Smooth muscle cell (in vitro differentiated cells): ENCODE data around the gene ZKSCAN2. TPM values are rescaled to one million over a fixed set of nuclear protein-coding genes. Genes with fewer than 3 reads are reported as not detected.

Source experiments
- DNase-seq: peaks from one replicate; lab custom pipeline; 2025; ENCODE audit not compliant: unreplicated experiment; lab: John Stamatoyannopoulos, UW
- H2AFZ ChIP-seq: fragments of 200-600 bp; sonication (generic); 2 replicates; pipeline ENCODE4 v1.6.0; 2016; ENCODE audit warnings: antibody characterized with exemption, low read depth, mild to moderate bottlenecking
- H3F3A ChIP-seq: fragments of 200-600 bp; sonication (generic); 2 replicates; pipeline ENCODE4 v1.6.0; 2017; ENCODE audit warnings: antibody characterized with exemption, low read depth
- H3K27ac ChIP-seq: fragments of 200-600 bp; sonication (generic); 2 replicates; pipeline ENCODE4 v1.5.1; 2016; ENCODE audit warnings: low read depth, mild to moderate bottlenecking
- H3K27me3 ChIP-seq: fragments of 200-600 bp; sonication (generic); 2 replicates; pipeline ENCODE4 v1.6.1; 2016; ENCODE audit warnings: low read depth, mild to moderate bottlenecking
- H3K36me3 ChIP-seq: fragments of 200-600 bp; sonication (generic); 2 replicates; pipeline ENCODE4 v1.5.1; 2016; ENCODE audit warnings: low read depth
- H3K4me1 ChIP-seq: fragments of 200-600 bp; sonication (generic); 2 replicates; pipeline ENCODE4 v1.5.1; 2016; ENCODE audit warnings: low read depth
- H3K4me2 ChIP-seq: fragments of 200-600 bp; sonication (generic); 2 replicates; pipeline ENCODE4 v1.6.0; 2016; ENCODE audit warnings: mild to moderate bottlenecking
- H3K4me3 ChIP-seq: fragments of 200-600 bp; sonication (generic); 2 replicates; pipeline ENCODE4 v1.5.1; 2016; ENCODE audit warnings: mild to moderate bottlenecking
- H3K79me2 ChIP-seq: fragments of 200-600 bp; sonication (generic); 2 replicates; pipeline ENCODE4 v1.6.0; 2016; ENCODE audit warnings: low read depth, mild to moderate bottlenecking
- H3K9ac ChIP-seq: fragments of 200-600 bp; sonication (generic); 2 replicates; pipeline ENCODE4 v1.6.0; 2016; ENCODE audit warnings: low read depth
- H3K9me3 ChIP-seq: fragments of 200-600 bp; sonication (generic); replicated peaks from 2 replicates; pipeline ENCODE4 v1.5.1; 2016; ENCODE audit warnings: low read depth
- H4K20me1 ChIP-seq: fragments of 200-600 bp; sonication (generic); 2 replicates; pipeline ENCODE4 v1.6.0; 2016; ENCODE audit warnings: low read depth
- WGBS: methylation state at CpG from one replicate; pipeline ENCODE4 v1.1.7; 2016; ENCODE audit warnings: low lambda C conversion rate; 5-methylcytosine and 5-hydroxymethylcytosine counted together
- polyA plus RNA-seq: library from polyadenylated mRNA; unstranded; fragments of >200 nt; fragmentation: Nextera tagmentation; extraction: Ambion mirVana; gene quantifications from 2 replicates; pipeline ENCODE4 v1.2.1, GENCODE V29; 2016
- total RNA-seq: library from RNA; depleted of rRNA; stranded (reverse); fragments of >200 nt; gene quantifications from 2 replicates; pipeline ENCODE4 v1.2.3, GENCODE V29; 2014
- TF ChIP-seq, protein P1 (sequence below): fragments of 200-600 bp; sonication (generic); IDR thresholded peaks from 2 replicates; pipeline ENCODE4 v1.5.1; 2017; ENCODE audit warnings: borderline replicate concordance, mild to moderate bottlenecking, antibody characterized with exemption; ENCODE audit not compliant: insufficient read depth, poor library complexity, severe bottlenecking

Gene ZKSCAN2
- total RNA-seq, result 5.7 TPM in 2 replicates
- 1.6 and 2.2 TPM in 2 replicates for polyA plus RNA-seq

GRCh38 chr16:25257470-25257955, at the start of gene ZKSCAN2:
Gene ZKSCAN2, minus strand, starts transcription at chr16:25257845. Its CDS starts 718 bp downstream, at chr16:25257127.
- peak; percentile 88 for DNase-seq
- peaks cover 36% of the 10 kb centered on the region for H3K79me2 ChIP-seq
- H3K9ac ChIP-seq, result peak within 1 kb of the TSS; percentile 97
- H3K4me3 ChIP-seq, result peak within 1 kb of the TSS; percentile 76
- H3K4me2 ChIP-seq, result peak within 1 kb of the TSS; percentile 86
- peaks cover 27% of the 10 kb centered on the region for H3K4me1 ChIP-seq
- H4K20me1 ChIP-seq, result peaks cover 59% of the 10 kb centered on the region
- peak within 1 kb of the TSS; percentile 93 for H3K27ac ChIP-seq
- H3K36me3 ChIP-seq, result no peaks in the 10 kb centered on the region
- WGBS, result 0% methylated on average over 47 of the region's 69 CpGs
- H3K27me3 ChIP-seq, result no peaks in the 10 kb centered on the region
- H3F3A ChIP-seq, result no peaks in the 10 kb centered on the region
- H2AFZ ChIP-seq, result peak within 1 kb of the TSS; percentile 90
- TF ChIP-seq, protein P1, sequence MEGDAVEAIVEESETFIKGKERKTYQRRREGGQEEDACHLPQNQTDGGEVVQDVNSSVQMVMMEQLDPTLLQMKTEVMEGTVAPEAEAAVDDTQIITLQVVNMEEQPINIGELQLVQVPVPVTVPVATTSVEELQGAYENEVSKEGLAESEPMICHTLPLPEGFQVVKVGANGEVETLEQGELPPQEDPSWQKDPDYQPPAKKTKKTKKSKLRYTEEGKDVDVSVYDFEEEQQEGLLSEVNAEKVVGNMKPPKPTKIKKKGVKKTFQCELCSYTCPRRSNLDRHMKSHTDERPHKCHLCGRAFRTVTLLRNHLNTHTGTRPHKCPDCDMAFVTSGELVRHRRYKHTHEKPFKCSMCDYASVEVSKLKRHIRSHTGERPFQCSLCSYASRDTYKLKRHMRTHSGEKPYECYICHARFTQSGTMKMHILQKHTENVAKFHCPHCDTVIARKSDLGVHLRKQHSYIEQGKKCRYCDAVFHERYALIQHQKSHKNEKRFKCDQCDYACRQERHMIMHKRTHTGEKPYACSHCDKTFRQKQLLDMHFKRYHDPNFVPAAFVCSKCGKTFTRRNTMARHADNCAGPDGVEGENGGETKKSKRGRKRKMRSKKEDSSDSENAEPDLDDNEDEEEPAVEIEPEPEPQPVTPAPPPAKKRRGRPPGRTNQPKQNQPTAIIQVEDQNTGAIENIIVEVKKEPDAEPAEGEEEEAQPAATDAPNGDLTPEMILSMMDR, result no peak
- H3K9me3 ChIP-seq, result no peaks in the 10 kb centered on the region

- DNase-seq, result no peak
- 53% methylated on average over 4 of the region's 4 CpGs for WGBS
- Histone ChIP-seq H2AFZ (no peak overlapping the region), H3K79me2 (no peaks in the 10 kb centered on the region), H3K36me3 (no peaks in the 10 kb centered on the region), H3K4me1 (no peaks in the 10 kb centered on the region), H3K27ac (no peak overlapping the region), H3K4me3 (no peak overlapping the region), H3K9me3 (no peaks in the 10 kb centered on the region), H3K27me3 (no peaks in the 10 kb centered on the region), H3K9ac (no peak overlapping the region), H4K20me1 (no peaks in the 10 kb centered on the region), H3K4me2 (no peak overlapping the region), H3F3A (no peaks in the 10 kb centered on the region)
- TF ChIP-seq, protein P1, result no peak
Observed at GRCh38 chr16:25299792-25300590, 42.3 kb upstream of the ZKSCAN2 start.

DNA sequence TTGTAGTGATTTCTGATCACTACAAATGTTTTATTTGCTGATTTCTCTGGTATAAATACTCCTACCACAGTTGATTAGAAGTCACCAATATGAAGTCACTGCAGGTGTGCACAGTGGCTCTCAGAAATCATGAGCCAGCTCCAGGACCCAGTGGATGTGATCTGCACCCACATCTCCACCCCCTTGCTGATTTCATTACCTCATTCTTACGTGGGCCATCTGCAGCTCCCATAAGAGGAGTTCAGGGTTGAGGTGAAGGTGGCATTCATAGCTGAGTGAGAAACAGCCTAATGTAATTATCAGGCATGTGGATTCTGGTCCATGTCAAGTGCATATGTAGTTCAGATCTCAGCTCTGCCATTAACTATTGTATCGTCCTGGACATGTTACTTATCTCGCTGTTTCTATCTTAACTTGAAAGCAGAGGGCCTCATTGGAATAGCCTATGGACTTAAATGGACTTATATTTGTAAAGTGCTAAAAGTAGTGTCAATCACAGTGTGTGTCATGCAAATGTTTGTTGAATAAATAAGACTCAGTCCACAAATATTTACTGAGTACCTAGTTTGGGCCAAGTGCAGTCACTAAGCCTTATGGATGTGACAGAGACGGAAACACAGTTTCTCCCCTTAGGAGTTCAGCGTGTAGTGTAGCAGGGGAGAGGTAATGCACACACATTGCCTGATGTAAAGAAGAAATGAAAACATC, 40.7 kb upstream of the ZKSCAN2 start:
- Histone ChIP-seq H3K4me1 (no peaks in the 10 kb centered on the region), H3F3A (no peaks in the 10 kb centered on the region), H3K9me3 (no peaks in the 10 kb centered on the region), H3K4me3 (no peak overlapping the region), H3K36me3 (no peaks in the 10 kb centered on the region), H3K9ac (no peak overlapping the region), H4K20me1 (no peaks in the 10 kb centered on the region), H3K27me3 (no peaks in the 10 kb centered on the region), H3K4me2 (no peak overlapping the region), H3K79me2 (no peaks in the 10 kb centered on the region), H2AFZ (no peak overlapping the region), H3K27ac (no peak overlapping the region)
- TF ChIP-seq, protein P1, result no peak
- no peak for DNase-seq
- WGBS, result 85% methylated on average over 5 of the region's 5 CpGs
